Stimulated activated CD4-positive, alpha-beta T cell treated with anti-CD3 and anti-CD28 coated beads, Interleukin-4, amount 100 ng/mL, for 4 hours (primary cell): ENCODE measurements around the gene C3orf52.
"Not testable (repeated sequence)": the region's sequence is repeated elsewhere in the genome, so short reads cannot be mapped to it uniquely, and the experiment has no call there.

ENCODE experiments used
- DNase-seq, 2 experiments: peaks; one replicate each; pipeline ENCODE4 v3.0.0-alpha.2; 2020

The C3orf52 gene

GRCh38 chr3:112086076-112086854, at the start of gene C3orf52:
C3orf52 (plus strand) TSS chr3:112086389; CDS start chr3:112086408, 19 bp downstream.
- peak; percentile 46 to 50 for DNase-seq

- DNase-seq, result not testable (repeated sequence)
Observed at GRCh38 chr3:112037194-112037593, 49.0 kb upstream of the C3orf52 start.

- DNase-seq, result no peak
Observed at GRCh38 chr3:112038863-112039262, 47.3 kb upstream of the C3orf52 start.

GRCh38 chr3:112041321-112041720, 44.9 kb upstream of the C3orf52 start:
- DNase-seq, result no peak

GRCh38 chr3:112042842-112043280, 43.3 kb upstream of the C3orf52 start:
- DNase-seq, result no peak

- peak; percentile 12 to 39 for DNase-seq
Observed at GRCh38 chr3:112043621-112044201, 42.5 kb upstream of the C3orf52 start.

GRCh38 chr3:112046599-112046998, 39.6 kb upstream of the C3orf52 start:
- no peak for DNase-seq

GRCh38 chr3:112047264-112047663, 38.9 kb upstream of the C3orf52 start:
- no peak for DNase-seq

- no peak for DNase-seq
Observed at GRCh38 chr3:112048911-112049310, 37.3 kb upstream of the C3orf52 start.

GRCh38 chr3:112053229-112053628, 33.0 kb upstream of the C3orf52 start:
- no peak for DNase-seq

GRCh38 chr3:112056451-112056929, 29.7 kb upstream of the C3orf52 start:
- peak in 1 of 2 experiments; percentile 7 for DNase-seq

- no peak for DNase-seq
Observed at GRCh38 chr3:112059497-112059896, 26.7 kb upstream of the C3orf52 start.

- DNase-seq, result no peak
Observed at GRCh38 chr3:112061152-112061551, 25.0 kb upstream of the C3orf52 start.

GRCh38 chr3:112072387-112073060, 13.7 kb upstream of the C3orf52 start:
- peak; percentile 29 to 63 for DNase-seq

- DNase-seq, result no peak
Observed at GRCh38 chr3:112074006-112074405, 12.2 kb upstream of the C3orf52 start.

GRCh38 chr3:112074616-112075497, 11.3 kb upstream of the C3orf52 start:
- DNase-seq, result no peak

GRCh38 chr3:112078125-112079083, 7.8 kb upstream of the C3orf52 start:
- no peak for DNase-seq

GRCh38 chr3:112083239-112083638, 3.0 kb upstream of the C3orf52 start:
- no peak for DNase-seq

- no peak for DNase-seq
Observed at GRCh38 chr3:112084980-112085705, 1.0 kb upstream of the C3orf52 start.

- DNase-seq, result no peak
Observed at GRCh38 chr3:112085735-112086075, 484 bp upstream of the C3orf52 start.
